ENCODE results near the gene JARID2. TPM values are rescaled to one million over a fixed set of nuclear protein-coding genes. Genes with fewer than 3 reads are reported as not detected.

The JARID2 gene
- polyA plus RNA-seq, 1 donor (not counting 4 experiments of a cell fraction or from before 2014, with no cell fraction given), result 11.0 TPM

DNA sequence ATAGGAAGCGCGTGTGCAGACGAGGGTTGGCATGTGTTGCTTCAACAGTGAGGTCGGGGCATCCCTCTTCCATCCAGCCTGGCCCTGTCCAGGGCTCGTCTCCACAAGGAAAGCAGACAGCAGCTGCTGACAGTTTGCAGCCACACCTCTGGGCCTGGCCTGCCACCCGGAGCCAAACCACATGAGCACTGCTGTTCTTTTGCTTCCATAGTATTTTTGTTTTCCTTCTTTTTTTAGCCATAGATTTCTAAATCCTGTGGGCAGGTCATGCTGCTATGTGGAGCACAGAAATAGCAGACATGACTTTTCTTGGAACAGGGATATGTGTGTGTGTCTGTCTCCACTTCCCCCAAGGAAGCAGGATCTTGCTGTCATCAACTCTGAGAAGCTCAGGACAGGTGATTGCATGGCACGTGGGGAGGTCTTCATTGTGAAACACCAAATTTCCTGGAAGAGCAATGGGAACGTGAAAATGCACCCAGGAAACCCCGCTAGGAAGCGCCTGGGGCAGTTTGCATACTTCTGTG is 249.6 kb downstream of the JARID2 start:
- no peak for FAIRE-seq
- DNase-seq (ENCODE audit: low read depth, low spot score), result no peak
- dilution Hi-C loops (cut with MboI; ENCODE audit: extremely low pct_ligation_motif_present, low sequenced_read_pairs), result no loop called here
- peaks cover 12% of the 10 kb centered on the region for H3K4me1 ChIP-seq (ENCODE audit: control insufficient read depth, extremely low read depth, insufficient read depth, low read length)
- TF ChIP-seq CTCF (optimal IDR thresholded peaks at IDR 0.05 in 1 of 3, IDR thresholded peaks at IDR 0.05 in 1 of 3, conservative IDR thresholded peaks at IDR 0.05 in 1 of 3; ENCODE audit: extremely low read depth in 1 of 3, insufficient read depth in 2 of 3, low read length in 3 of 3) (no peak), EZH2 (IDR thresholded peaks at IDR 0.05; ENCODE audit: low read length) (no peak)
- H3K27ac ChIP-seq (ENCODE audit: control insufficient read depth, insufficient read depth, low read length), result no peak overlapping the region
- peaks cover 10% of the 10 kb centered on the region for H3K9me1 ChIP-seq (ENCODE audit: control insufficient read depth, extremely low read depth, insufficient read depth, low read length)
- H3K9me3 ChIP-seq (ENCODE audit: control insufficient read depth, low read depth, low read length), result no peaks in the 10 kb centered on the region
- H3K27me3 ChIP-seq (ENCODE audit: control insufficient read depth, extremely low read depth, insufficient read depth, low read length), result no peaks in the 10 kb centered on the region
- H2AFZ ChIP-seq (ENCODE audit: control insufficient read depth, low read length), result no peak overlapping the region
- peaks cover 20% of the 10 kb centered on the region for H3K79me2 ChIP-seq (ENCODE audit: control insufficient read depth, insufficient read depth, low read length)
- H3K36me3 ChIP-seq (ENCODE audit: control insufficient read depth in 2 of 2, extremely low read depth in 1 of 2, insufficient read depth in 2 of 2, low read length in 2 of 2), result peaks cover 20 to 30% of the 10 kb centered on the region in 2 experiments
- no peak overlapping the region for H3K9ac ChIP-seq (ENCODE audit: control insufficient read depth, extremely low read depth, insufficient read depth, low read length)
- H4K20me1 ChIP-seq (ENCODE audit: control insufficient read depth, extremely low read depth, insufficient read depth, low read length), result peaks cover 11% of the 10 kb centered on the region
- no peak overlapping the region for H3K4me3 ChIP-seq (ENCODE audit: control insufficient read depth in 2 of 3, extremely low read depth in 1 of 3, insufficient read depth in 2 of 3, low read depth in 1 of 3, low read length in 3 of 3)
- no peak overlapping the region for H3K4me2 ChIP-seq (ENCODE audit: control insufficient read depth, extremely low read depth, insufficient read depth, low read depth, low read length)

DNA sequence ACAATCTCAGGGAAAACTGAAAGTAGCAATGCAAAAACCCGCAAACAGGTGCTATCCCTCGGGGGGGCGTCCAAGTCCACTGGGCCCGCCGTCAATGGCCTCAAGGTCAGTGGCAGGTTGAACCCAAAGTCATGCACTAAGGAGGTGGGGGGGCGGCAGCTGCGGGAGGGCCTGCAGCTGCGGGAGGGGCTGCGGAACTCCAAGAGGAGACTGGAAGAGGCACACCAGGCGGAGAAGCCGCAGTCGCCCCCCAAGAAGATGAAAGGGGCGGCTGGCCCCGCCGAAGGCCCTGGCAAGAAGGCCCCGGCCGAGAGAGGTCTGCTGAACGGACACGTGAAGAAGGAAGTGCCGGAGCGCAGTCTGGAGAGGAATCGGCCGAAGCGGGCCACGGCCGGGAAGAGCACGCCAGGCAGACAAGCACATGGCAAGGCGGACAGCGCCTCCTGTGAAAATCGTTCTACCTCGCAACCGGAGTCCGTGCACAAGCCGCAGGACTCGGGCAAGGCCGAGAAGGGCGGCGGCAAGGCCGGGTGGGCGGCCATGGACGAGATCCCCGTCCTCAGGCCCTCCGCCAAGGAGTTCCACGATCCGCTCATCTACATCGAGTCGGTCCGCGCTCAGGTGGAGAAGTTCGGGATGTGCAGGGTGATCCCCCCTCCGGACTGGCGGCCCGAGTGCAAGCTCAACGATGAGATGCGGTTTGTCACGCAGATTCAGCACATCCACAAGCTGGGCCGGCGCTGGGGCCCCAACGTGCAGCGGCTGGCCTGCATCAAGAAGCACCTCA is 250.7 kb downstream of the JARID2 start:
- Histone ChIP-seq H3K9me3 (ENCODE audit: control insufficient read depth, low read depth, low read length) (no peaks in the 10 kb centered on the region), H3K9ac (ENCODE audit: control insufficient read depth, extremely low read depth, insufficient read depth, low read length) (no peak overlapping the region), H3K9me1 (ENCODE audit: control insufficient read depth, extremely low read depth, insufficient read depth, low read length) (peaks cover 10% of the 10 kb centered on the region), H3K36me3 (ENCODE audit: control insufficient read depth in 2 of 2, extremely low read depth in 1 of 2, insufficient read depth in 2 of 2, low read length in 2 of 2) (peaks cover 20 to 37% of the 10 kb centered on the region in 2 experiments), H4K20me1 (ENCODE audit: control insufficient read depth, extremely low read depth, insufficient read depth, low read length) (peaks cover 11% of the 10 kb centered on the region), H3K4me1 (ENCODE audit: control insufficient read depth, extremely low read depth, insufficient read depth, low read length) (peaks cover 12% of the 10 kb centered on the region), H3K4me3 (ENCODE audit: control insufficient read depth in 2 of 3, extremely low read depth in 1 of 3, insufficient read depth in 2 of 3, low read depth in 1 of 3, low read length in 3 of 3) (no peak overlapping the region), H3K27ac (ENCODE audit: control insufficient read depth, insufficient read depth, low read length) (no peak overlapping the region), H3K79me2 (ENCODE audit: control insufficient read depth, insufficient read depth, low read length) (peaks cover 21% of the 10 kb centered on the region), H2AFZ (ENCODE audit: control insufficient read depth, low read length) (no peak overlapping the region), H3K4me2 (ENCODE audit: control insufficient read depth, extremely low read depth, insufficient read depth, low read depth, low read length) (no peak overlapping the region), H3K27me3 (ENCODE audit: control insufficient read depth, extremely low read depth, insufficient read depth, low read length) (no peaks in the 10 kb centered on the region)
- FAIRE-seq (no peak), DNase-seq (ENCODE audit: low read depth, low spot score) (no peak)
- no peak for TF ChIP-seq EZH2 (IDR thresholded peaks at IDR 0.05; ENCODE audit: low read length)
- dilution Hi-C loops (cut with MboI; ENCODE audit: extremely low pct_ligation_motif_present, low sequenced_read_pairs), result no loop called here

All from keratinocyte (primary cell).